ENCODE data around the gene KCNAB2. TPM values are rescaled to one million over a fixed set of nuclear protein-coding genes. Genes with fewer than 3 reads are reported as not detected.

KCNAB2 gene
- total RNA-seq, 1 donor from 2014 or later: 17.9 TPM

GRCh38 chr1:6145864-6146410, 100.2 kb downstream of the KCNAB2 start:
- Histone ChIP-seq H3K27me3 (no peaks in the 10 kb centered on the region), H3K9me3 (no peaks in the 10 kb centered on the region), H3K4me3 (no peak overlapping the region), H3K27ac (no peak overlapping the region), H3K36me3 (no peaks in the 10 kb centered on the region), H3K4me1 (no peaks in the 10 kb centered on the region)
- TF ChIP-seq CTCF (IDR thresholded peaks at IDR 0.05): no peak
- intact Hi-C loops (cut with DNase I): no loop called here
- no peak for DNase-seq (ENCODE audit: low spot score in 2 of 2)

GRCh38 chr1:6148497-6149241, 103.0 kb downstream of the KCNAB2 start:
- no peak for TF ChIP-seq CTCF (IDR thresholded peaks at IDR 0.05)
- no peaks in the 10 kb centered on the region for H3K9me3 ChIP-seq
- peak overlapping the region in 1 of 2 donors; percentile 18 for H3K4me3 ChIP-seq
- DNase-seq (ENCODE audit: low spot score in 2 of 2): no peak
- H3K4me1 ChIP-seq: no peaks in the 10 kb centered on the region
- H3K36me3 ChIP-seq: no peaks in the 10 kb centered on the region
- H3K27me3 ChIP-seq: no peaks in the 10 kb centered on the region
- intact Hi-C loops (cut with DNase I): no loop called here
- no peak overlapping the region for H3K27ac ChIP-seq

GRCh38 chr1:6149597-6149996, 103.9 kb downstream of the KCNAB2 start:
- no peak overlapping the region for H3K27ac ChIP-seq
- H3K4me3 ChIP-seq: no peak overlapping the region
- DNase-seq (ENCODE audit: low spot score in 2 of 2): no peak
- intact Hi-C loops (cut with DNase I): no loop called here
- no peak for TF ChIP-seq CTCF (IDR thresholded peaks at IDR 0.05)
- no peaks in the 10 kb centered on the region for H3K4me1 ChIP-seq
- H3K36me3 ChIP-seq: no peaks in the 10 kb centered on the region
- no peaks in the 10 kb centered on the region for H3K27me3 ChIP-seq
- H3K9me3 ChIP-seq: no peaks in the 10 kb centered on the region

GRCh38 chr1:6150006-6150938, 104.6 kb downstream of the KCNAB2 start:
- Histone ChIP-seq H3K27me3 (no peaks in the 10 kb centered on the region), H3K4me1 (no peaks in the 10 kb centered on the region)
- intact Hi-C loops (cut with DNase I): no loop called here

More at GRCh38 chr1:6150006-6150938, 104.6 kb downstream of the KCNAB2 start:
- TF ChIP-seq CTCF (IDR thresholded peaks at IDR 0.05): no peak
- Histone ChIP-seq H3K9me3 (no peaks in the 10 kb centered on the region), H3K4me3 (no peak overlapping the region), H3K27ac (no peak overlapping the region), H3K36me3 (no peaks in the 10 kb centered on the region)
- no peak for DNase-seq (ENCODE audit: low spot score in 2 of 2)

Other genes with a start within 250 kb of the KCNAB2 start
- gene NPHP4, start 53.5 kb upstream of the KCNAB2 start, total RNA-seq: 8.2 TPM
- 4.0 TPM for gene CHD5, start 134.4 kb downstream of the KCNAB2 start, total RNA-seq
- gene RPL22, start 153.7 kb downstream of the KCNAB2 start, total RNA-seq: 88.8 TPM
- 81.1 TPM for gene RNF207, start 160.2 kb downstream of the KCNAB2 start, total RNA-seq
- gene ICMT, start 190.1 kb downstream of the KCNAB2 start, total RNA-seq: 96.7 TPM
- gene HES3, start 198.3 kb downstream of the KCNAB2 start, total RNA-seq: not detected
- gene GPR153, start 215.2 kb downstream of the KCNAB2 start, total RNA-seq: 24.3 TPM